GM21529 (cell line): ENCODE results near the gene TNPO1.

Experiments used
- ATAC-seq: cut with Tn5 transposase; IDR thresholded peaks from one replicate; pipeline ENCODE4 v1.9.1; 2021; ENCODE audit not compliant: unreplicated experiment

The TNPO1 gene

DNA sequence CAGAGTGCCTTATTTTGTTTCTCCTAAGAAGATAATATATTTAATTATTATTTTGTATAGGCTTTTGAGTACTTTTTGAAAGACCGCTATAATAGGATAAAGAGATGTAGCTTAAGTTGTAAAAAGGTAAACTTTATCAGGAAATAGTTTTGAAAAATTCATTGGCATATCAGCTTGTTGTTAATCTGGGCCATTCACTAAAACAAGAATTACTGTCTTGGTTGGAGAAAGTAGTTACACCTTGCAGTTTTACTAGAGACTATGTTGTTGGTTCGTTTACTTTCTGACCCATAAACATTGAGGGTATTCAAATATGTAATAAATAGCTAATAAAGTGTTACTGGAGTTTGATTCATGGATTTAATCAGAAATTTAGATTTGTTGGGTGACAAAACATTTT, 33.7 kb downstream of the TNPO1 start:
- no peak for ATAC-seq

DNA sequence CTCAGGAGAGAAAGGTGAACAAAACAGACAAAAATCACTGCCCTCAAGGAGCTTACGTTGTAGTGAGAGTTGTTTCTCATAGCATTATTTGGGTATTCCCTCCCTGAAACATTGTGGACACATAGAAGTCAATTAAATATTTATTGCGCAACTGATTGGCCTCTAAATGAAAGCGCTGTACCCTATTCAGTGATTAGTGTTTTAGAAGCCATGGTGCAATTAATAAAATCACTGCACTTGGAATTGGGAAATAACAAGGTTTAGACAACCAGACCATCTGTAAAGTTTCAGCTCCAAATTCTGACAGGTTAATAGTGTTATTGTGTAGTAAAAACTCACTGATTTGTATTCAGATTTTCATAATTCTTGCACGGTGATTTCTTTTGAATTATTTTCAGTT, 35.9 kb downstream of the TNPO1 start:
- ATAC-seq = no peak

DNA sequence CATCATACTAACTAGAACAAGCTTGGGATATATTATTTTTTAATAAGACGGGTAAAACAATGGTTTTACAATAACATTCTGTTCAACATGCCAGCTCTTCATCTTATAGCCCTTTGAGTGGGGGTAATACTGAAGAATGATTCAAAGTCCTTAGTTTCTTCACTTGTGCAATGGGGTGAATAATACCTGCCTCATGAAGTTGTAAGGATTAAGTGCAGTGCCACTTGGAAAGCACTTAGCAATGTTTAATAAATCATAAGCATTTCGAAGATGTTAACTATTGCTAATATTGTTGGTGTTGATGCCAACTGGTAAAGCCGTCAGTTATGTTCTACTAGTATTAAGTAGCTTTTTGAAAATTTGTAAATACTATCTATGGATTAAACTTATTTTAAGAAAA, 38.0 kb downstream of the TNPO1 start:
- no peak for ATAC-seq

GRCh38 chr5:72855821-72856220, 39.4 kb downstream of the TNPO1 start:
- no peak for ATAC-seq

GRCh38 chr5:72857396-72857795, 40.9 kb downstream of the TNPO1 start:
- no peak for ATAC-seq

- no peak for ATAC-seq
Measured at GRCh38 chr5:72859127-72859526, 42.7 kb downstream of the TNPO1 start.

GRCh38 chr5:72860499-72860898, 44.0 kb downstream of the TNPO1 start:
- ATAC-seq = no peak

- no peak for ATAC-seq
Measured at GRCh38 chr5:72871366-72872024, 55.0 kb downstream of the TNPO1 start.

GRCh38 chr5:72878854-72879253, 62.4 kb downstream of the TNPO1 start:
- no peak for ATAC-seq

DNA sequence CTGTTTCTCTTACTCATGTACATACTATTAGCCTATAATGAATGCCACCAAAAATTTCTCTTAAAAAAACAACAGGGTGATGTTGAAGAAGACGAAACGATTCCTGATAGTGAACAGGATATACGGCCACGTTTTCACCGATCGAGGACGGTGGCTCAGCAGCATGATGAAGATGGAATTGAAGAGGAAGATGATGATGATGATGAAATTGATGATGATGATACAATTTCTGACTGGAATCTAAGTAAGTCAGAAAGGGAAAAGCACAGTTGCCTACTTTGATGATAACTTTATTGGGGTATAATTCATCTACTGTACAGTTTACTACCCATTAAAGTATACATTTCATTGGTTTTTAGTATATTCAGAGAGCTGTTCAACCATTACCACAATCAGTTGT, 66.5 kb downstream of the TNPO1 start:
- ATAC-seq = no peak

DNA sequence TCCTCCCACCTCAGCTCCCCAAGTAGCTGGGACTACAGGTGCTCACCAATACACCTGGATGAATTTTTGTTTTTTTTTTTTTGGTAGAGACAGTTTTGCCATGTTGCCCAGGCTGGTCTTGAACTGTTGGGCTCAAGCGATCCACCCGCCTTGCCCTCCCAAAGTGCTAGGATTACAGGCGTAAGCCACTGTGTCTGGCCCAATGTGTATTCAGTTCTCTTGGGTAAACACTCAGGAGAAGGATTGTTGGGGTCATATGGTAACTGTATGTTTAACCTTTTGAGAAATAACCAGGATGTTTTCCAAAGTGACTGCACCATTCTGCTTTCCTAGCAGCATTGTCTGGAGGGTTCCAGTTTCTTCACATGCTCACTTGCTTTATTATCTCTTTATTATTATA, 67.4 kb downstream of the TNPO1 start:
- ATAC-seq = no peak

GRCh38 chr5:72884892-72885291, 68.4 kb downstream of the TNPO1 start:
- no peak for ATAC-seq

- no peak for ATAC-seq
Measured at GRCh38 chr5:72885824-72886223, 69.4 kb downstream of the TNPO1 start.

GRCh38 chr5:72888595-72888994, 72.1 kb downstream of the TNPO1 start:
- ATAC-seq = no peak

- ATAC-seq = no peak
Measured at GRCh38 chr5:72889324-72889723, 72.9 kb downstream of the TNPO1 start.

DNA sequence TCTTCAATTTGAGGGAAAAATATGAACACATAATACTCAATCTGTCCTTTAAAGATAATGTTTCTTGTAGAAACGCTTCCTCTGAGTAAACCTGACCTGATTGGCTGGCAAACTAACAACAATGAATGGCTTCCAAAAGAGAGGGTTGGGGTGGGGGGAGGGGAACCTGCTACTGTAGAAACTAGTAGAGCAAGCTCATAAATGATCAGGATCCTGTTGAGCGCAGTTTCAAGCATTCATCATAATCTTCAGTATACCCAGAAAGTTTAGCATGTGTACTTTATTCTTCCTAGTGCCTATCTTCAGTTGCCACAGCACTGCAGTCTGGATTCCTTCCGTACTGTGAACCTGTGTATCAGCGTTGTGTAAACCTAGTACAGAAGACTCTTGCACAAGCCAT, 76.4 kb downstream of the TNPO1 start:
- ATAC-seq = no peak

- no peak for ATAC-seq
Measured at GRCh38 chr5:72895758-72896157, 79.3 kb downstream of the TNPO1 start.

DNA sequence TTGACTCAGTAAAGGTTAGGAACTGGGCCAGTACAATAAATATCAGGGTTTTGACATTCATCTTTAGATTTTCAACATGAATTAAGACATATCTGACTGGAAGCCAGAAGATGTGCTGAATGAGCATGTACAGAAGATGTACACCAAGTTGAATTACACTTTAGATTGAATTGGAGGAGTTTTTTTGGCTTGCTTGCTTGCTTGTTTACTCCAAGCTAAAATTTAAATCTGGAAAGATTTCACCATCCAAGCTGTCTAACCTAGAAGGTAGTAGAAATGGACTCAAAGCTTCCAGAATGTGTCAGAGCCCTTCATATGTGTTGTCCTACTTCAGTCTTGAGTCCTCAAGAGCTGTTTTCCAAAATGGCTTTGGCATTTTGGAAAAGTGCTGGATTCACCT, 90.3 kb downstream of the TNPO1 start:
- no peak for ATAC-seq

- no peak for ATAC-seq
Measured at GRCh38 chr5:72908664-72909063, 92.2 kb downstream of the TNPO1 start.

DNA sequence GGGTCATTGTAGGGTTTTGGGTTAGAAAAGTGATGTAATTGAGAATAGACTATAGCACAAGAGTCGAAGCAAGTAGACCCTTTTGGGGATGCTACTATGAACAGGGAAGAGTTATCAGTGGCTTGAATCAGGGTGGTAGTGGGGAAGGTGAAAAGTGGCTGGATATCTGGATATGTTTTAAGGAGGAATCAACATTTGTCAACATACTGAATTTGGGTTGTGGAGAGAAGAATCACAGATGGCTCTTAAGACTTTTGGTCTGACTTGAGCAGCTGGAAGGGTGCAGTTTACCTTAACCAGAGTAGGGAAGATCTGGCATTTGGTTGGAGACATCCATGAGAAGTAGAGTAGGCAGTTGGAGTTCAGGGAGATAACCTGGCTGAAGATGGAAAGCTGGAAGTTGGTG, 100.9 kb downstream of the TNPO1 start:
- ATAC-seq = no peak

- ATAC-seq = no peak
Measured at GRCh38 chr5:72920690-72921502, 104.4 kb downstream of the TNPO1 start.

GRCh38 chr5:72921886-72922285, 105.4 kb downstream of the TNPO1 start:
- ATAC-seq = no peak

- no peak for ATAC-seq
Measured at GRCh38 chr5:72922422-72922821, 106.0 kb downstream of the TNPO1 start.
